Gastrocnemius medialis (tissue), 4 donors: ENCODE results near the gene MYH10.

ENCODE experiments used
- POLR2A ChIP-seq, 2 donors: fragments of 450-650 bp; IDR thresholded peaks; one replicate each; pipeline ENCODE4 v1.6.1; 2017; ENCODE audit warnings: antibody characterized with exemption in 2 of 2, mild to moderate bottlenecking in 2 of 2, moderate library complexity in 2 of 2
- TF ChIP-seq, protein P1 (sequence below), 5 experiments: fragments of 450-650 bp in 3 of 5; fragments of 200-600 bp in 2 of 5; sonication (generic) in 2 of 5; IDR thresholded peaks in 4 of 5; conservative IDR thresholded peaks in 1 of 5; 1 replicate in 4 of 5; 2 replicates in 1 of 5; pipeline ENCODE4 v1.5.1; 2016 to 2019; ENCODE audit warnings: antibody characterized with exemption in 5 of 5, mild to moderate bottlenecking in 3 of 5, moderate library complexity in 3 of 5

DNA sequence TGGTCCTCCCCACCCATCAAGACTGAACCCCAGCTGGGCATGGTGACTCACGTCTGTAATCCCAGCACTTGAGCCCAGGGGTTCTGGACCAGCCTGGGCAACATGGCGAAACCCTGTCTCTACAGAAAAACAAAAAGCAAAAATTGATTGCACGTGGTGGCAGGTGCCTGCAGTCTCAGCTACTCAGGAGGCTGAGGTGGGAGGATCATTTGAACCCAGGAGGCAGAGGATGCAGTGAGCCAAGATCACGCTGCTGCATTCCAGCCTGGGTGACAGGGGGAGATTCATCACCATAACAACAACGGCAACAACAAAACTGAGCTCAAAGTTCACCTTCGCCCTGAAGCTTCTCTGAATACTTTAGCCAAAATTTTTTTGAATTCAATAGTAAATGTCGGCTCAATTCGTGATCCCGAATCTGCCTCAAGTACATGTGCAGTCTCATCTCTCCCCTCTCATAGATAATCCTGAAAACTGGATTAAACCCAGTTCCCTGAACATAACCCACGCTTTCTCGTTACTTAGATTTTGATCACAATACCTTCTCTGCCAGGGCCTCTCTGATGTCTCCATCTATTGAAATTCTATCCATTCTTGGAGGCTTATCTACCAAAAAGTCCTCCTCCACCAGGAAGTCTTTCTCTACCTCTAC, 13.5 kb upstream of the MYH10 start:
- TF ChIP-seq POLR2A (IDR thresholded peaks at IDR 0.05), result no peak
- TF ChIP-seq, protein P1, sequence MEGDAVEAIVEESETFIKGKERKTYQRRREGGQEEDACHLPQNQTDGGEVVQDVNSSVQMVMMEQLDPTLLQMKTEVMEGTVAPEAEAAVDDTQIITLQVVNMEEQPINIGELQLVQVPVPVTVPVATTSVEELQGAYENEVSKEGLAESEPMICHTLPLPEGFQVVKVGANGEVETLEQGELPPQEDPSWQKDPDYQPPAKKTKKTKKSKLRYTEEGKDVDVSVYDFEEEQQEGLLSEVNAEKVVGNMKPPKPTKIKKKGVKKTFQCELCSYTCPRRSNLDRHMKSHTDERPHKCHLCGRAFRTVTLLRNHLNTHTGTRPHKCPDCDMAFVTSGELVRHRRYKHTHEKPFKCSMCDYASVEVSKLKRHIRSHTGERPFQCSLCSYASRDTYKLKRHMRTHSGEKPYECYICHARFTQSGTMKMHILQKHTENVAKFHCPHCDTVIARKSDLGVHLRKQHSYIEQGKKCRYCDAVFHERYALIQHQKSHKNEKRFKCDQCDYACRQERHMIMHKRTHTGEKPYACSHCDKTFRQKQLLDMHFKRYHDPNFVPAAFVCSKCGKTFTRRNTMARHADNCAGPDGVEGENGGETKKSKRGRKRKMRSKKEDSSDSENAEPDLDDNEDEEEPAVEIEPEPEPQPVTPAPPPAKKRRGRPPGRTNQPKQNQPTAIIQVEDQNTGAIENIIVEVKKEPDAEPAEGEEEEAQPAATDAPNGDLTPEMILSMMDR (IDR thresholded peaks at IDR 0.05 in 4 of 5, conservative IDR thresholded peaks at IDR 0.05 in 1 of 5), result no peak
